Natural killer cell (primary cell): ENCODE measurements around the gene TSFM. TPM values are rescaled to one million over a fixed set of nuclear protein-coding genes. Genes with fewer than 3 reads are reported as not detected.

Experiments
- ATAC-seq, 3 donors: fragments of 150-1000 bp in 2 of 3; fragments of 200-7000 bp in 1 of 3; cut with Tn5 transposase; 1 replicate in 1 of 3; 2 replicates in 2 of 3; pipeline ENCODE4 v1.10.0; 2021; ENCODE audit warnings: mild to moderate bottlenecking in 2 of 3, moderate library complexity in 2 of 3
- DNase-seq, 2 donors: peaks; one replicate each; pipeline versions ENCODE4 v3.0.0 to v3.0.0-alpha.2; 2013 to 2021; ENCODE audit warnings: mixed read lengths in 1 of 2
- H3K27ac ChIP-seq: one replicate; pipeline ENCODE4 v1.5.1; 2013; ENCODE audit warnings: mild to moderate bottlenecking, low read length
- H3K27me3 ChIP-seq: one replicate; pipeline ENCODE4 v1.6.1; 2013; ENCODE audit warnings: low read length; ENCODE audit not compliant: control insufficient read depth, insufficient read depth
- H3K36me3 ChIP-seq: one replicate; pipeline ENCODE4 v1.6.1; 2013; ENCODE audit warnings: low read length; ENCODE audit not compliant: control insufficient read depth, insufficient read depth
- H3K4me1 ChIP-seq: one replicate; pipeline ENCODE4 v1.6.1; 2013; ENCODE audit warnings: low read length; ENCODE audit not compliant: control insufficient read depth, insufficient read depth
- H3K4me3 ChIP-seq: one replicate; pipeline ENCODE4 v1.5.1; 2013; ENCODE audit warnings: low read length
- H3K9me3 ChIP-seq: one replicate; pipeline ENCODE4 v1.6.1; 2013; ENCODE audit warnings: low read length; ENCODE audit not compliant: control insufficient read depth, insufficient read depth
- H3K27ac Mint-ChIP-seq, 2 donors: one replicate each; pipeline ENCODE4 v1.8.0; 2022; ENCODE audit warnings: mild to moderate bottlenecking in 2 of 2, mixed read lengths in 2 of 2, moderate library complexity in 1 of 2
- H3K27me3 Mint-ChIP-seq, 2 donors: one replicate each; pipeline ENCODE4 v1.8.0; 2022; ENCODE audit warnings: low read depth in 2 of 2, mixed read lengths in 2 of 2
- H3K36me3 Mint-ChIP-seq: one replicate; pipeline ENCODE4 v1.8.0; 2022; ENCODE audit warnings: mixed read lengths
- H3K4me1 Mint-ChIP-seq, 2 donors: one replicate each; pipeline ENCODE4 v1.8.0; 2022; ENCODE audit warnings: mixed read lengths in 2 of 2
- H3K4me3 Mint-ChIP-seq: one replicate; pipeline ENCODE4 v1.8.0; 2022; ENCODE audit warnings: mild to moderate bottlenecking, moderate library complexity, mixed read lengths
- H3K9me3 Mint-ChIP-seq, 2 donors: one replicate each; pipeline ENCODE4 v1.8.0; 2022; ENCODE audit warnings: mixed read lengths in 2 of 2
- CTCF ChIP-seq: fragments of 200-600 bp; IDR thresholded peaks from one replicate; pipeline ENCODE4 v1.8.0; 2022; ENCODE audit warnings: antibody characterized with exemption
- WGBS: methylation state at CpG from one replicate; pipeline ENCODE4 v1.1.7; 2013; ENCODE audit warnings: missing lambda C conversion rate; ENCODE audit not compliant: insufficient coverage; 5-methylcytosine and 5-hydroxymethylcytosine counted together
- intact Hi-C: fragments of 100-400 bp; cut with micrococcal nuclease; formaldehyde crosslinking; loops from one replicate; pipeline ENCODE4 v1.14.2; 2022
- total RNA-seq, 4 donors: library from RNA; stranded (reverse); fragments of 120-200 nt in 1 of 4; gene quantifications; one replicate each; pipeline versions ENCODE4 v1.2.3 to v1.2.4, GENCODE V29; 2013 to 2022

Gene TSFM
- total RNA-seq, 3 donors from 2014 or later (not counting 1 experiment from before 2014, with no cell fraction given): 17.6 to 19.7 (median 17.7) TPM

- no peak overlapping the region for H3K27ac ChIP-seq
- no peaks in the 10 kb centered on the region for H3K27me3 ChIP-seq
- peaks cover 84% of the 10 kb centered on the region for H3K36me3 ChIP-seq
- H3K36me3 Mint-ChIP-seq: peaks cover 5% of the 10 kb centered on the region
- no peaks in the 10 kb centered on the region for H3K27me3 Mint-ChIP-seq
- no peak overlapping the region for H3K27ac Mint-ChIP-seq
- H3K4me1 ChIP-seq: no peaks in the 10 kb centered on the region
- DNase-seq (no peak), ATAC-seq (no peak)
- H3K4me3 ChIP-seq: no peak overlapping the region
- peaks cover 8 to 18% of the 10 kb centered on the region in 2 donors for H3K4me1 Mint-ChIP-seq
- 95% methylated on average over 18 of the region's 18 CpGs for WGBS
- TF ChIP-seq CTCF: no peak
- intact Hi-C loops: no loop called here
- H3K9me3 ChIP-seq: no peaks in the 10 kb centered on the region
- H3K9me3 Mint-ChIP-seq: no peaks in the 10 kb centered on the region
- H3K4me3 Mint-ChIP-seq: no peak overlapping the region
Observed at GRCh38 chr12:57823908-57824640, 41.5 kb downstream of the TSFM start.

- Mint-ChIP-seq H3K9me3 (no peaks in the 10 kb centered on the region), H3K4me1 (peaks cover 10 to 23% of the 10 kb centered on the region in 2 donors), H3K27me3 (no peaks in the 10 kb centered on the region), H3K36me3 (peaks cover 5% of the 10 kb centered on the region), H3K4me3 (no peak overlapping the region), H3K27ac (peak overlapping the region in 1 of 2 donors; percentile 61)
- 97% methylated on average over 2 of the region's 2 CpGs for WGBS
- no peak overlapping the region for H3K4me3 ChIP-seq
- no peak overlapping the region for H3K27ac ChIP-seq
- peaks cover 86% of the 10 kb centered on the region for H3K36me3 ChIP-seq
- ATAC-seq (no peak), DNase-seq (no peak)
- intact Hi-C loops: no loop called here
- H3K27me3 ChIP-seq: no peaks in the 10 kb centered on the region
- peaks cover 1% of the 10 kb centered on the region for H3K4me1 ChIP-seq
- H3K9me3 ChIP-seq: no peaks in the 10 kb centered on the region
- no peak for TF ChIP-seq CTCF
Observed at GRCh38 chr12:57825451-57825850, 42.9 kb downstream of the TSFM start.

GRCh38 chr12:57826400-57826799 is 43.8 kb downstream of the TSFM start:
- peaks cover 5% of the 10 kb centered on the region for H3K36me3 Mint-ChIP-seq

More at GRCh38 chr12:57826400-57826799, 43.8 kb downstream of the TSFM start:
- no peak overlapping the region for H3K4me3 ChIP-seq
- intact Hi-C loops: no loop called here
- H3K27ac Mint-ChIP-seq: no peak overlapping the region
- no peaks in the 10 kb centered on the region for H3K27me3 ChIP-seq
- H3K9me3 ChIP-seq: no peaks in the 10 kb centered on the region
- H3K27ac ChIP-seq: no peak overlapping the region
- H3K9me3 Mint-ChIP-seq: no peaks in the 10 kb centered on the region
- WGBS: 100% methylated on average over 2 of the region's 2 CpGs
- no peak for TF ChIP-seq CTCF
- ATAC-seq: no peak
- no peak overlapping the region for H3K4me3 Mint-ChIP-seq
- H3K36me3 ChIP-seq: peaks cover 80% of the 10 kb centered on the region
- peaks cover 12 to 26% of the 10 kb centered on the region in 2 donors for H3K4me1 Mint-ChIP-seq
- H3K4me1 ChIP-seq: peaks cover 10% of the 10 kb centered on the region
- no peaks in the 10 kb centered on the region for H3K27me3 Mint-ChIP-seq
- no peak for DNase-seq
